RWPE1 (cell line): ENCODE measurements around the gene BRD2.
A peak's percentile ranks its signal among the peaks of the same experiment; 100 is the strongest.

ENCODE experiments used
- CTCF ChIA-PET: fragments of 350-600 bp; sonication (Branson Sonifier 250); formaldehyde crosslinking; extraction: SDS; loops from one replicate; lab custom pipeline; 2021; lab: Yijun Ruan, JAX
- POLR2A ChIA-PET: fragments of 400-600 bp; formaldehyde crosslinking; extraction: SDS; loops from one replicate; lab custom pipeline; 2020; ENCODE audit warnings: antibody characterized with exemption; ENCODE audit not compliant: low non-redundant PET; lab: Yijun Ruan, JAX
- DNase-seq: peaks from one replicate; pipeline ENCODE4 v3.0.0; 2012; ENCODE audit warnings: low spot score
- H3K27ac ChIP-seq: fragments of 450-650 bp; 2 replicates; pipeline ENCODE4 v1.5.1; 2017
- CTCF ChIP-seq: fragments of 450-650 bp; conservative IDR thresholded peaks from 2 replicates; pipeline ENCODE4 v1.5.1; 2017; ENCODE audit warnings: low read depth, mild to moderate bottlenecking

The BRD2 gene

GRCh38 chr6:32947552-32948465, 20.6 kb upstream of the BRD2 start:
- ChIA-PET POLR2A (no interaction called here), CTCF (interaction anchor here (0.5 to 0.8 kb wide), 6 partner anchors 15 to 1312 kb away, joined by 3 to 5 read pairs (median 4); no protein-coding TSS in a partner anchor)
- peak; percentile 54 for DNase-seq
- no peak overlapping the region for H3K27ac ChIP-seq
- TF ChIP-seq CTCF: peak; percentile 70

GRCh38 chr6:32949113-32949512, 19.3 kb upstream of the BRD2 start:
- CTCF ChIA-PET: no interaction called here
- DNase-seq: no peak
- TF ChIP-seq CTCF: no peak
- H3K27ac ChIP-seq: no peak overlapping the region
- POLR2A ChIA-PET: no interaction called here

- DNase-seq: no peak
- ChIA-PET POLR2A (interaction anchor here (1.0 kb wide), 1 partner anchor 56 kb away, joined by 3 read pairs; no protein-coding TSS in a partner anchor), CTCF (interaction anchor here (1.1 kb wide), 1 partner anchor 12 kb away, joined by 4 read pairs; no protein-coding TSS in a partner anchor)
- no peak overlapping the region for H3K27ac ChIP-seq
- no peak for TF ChIP-seq CTCF
These were observed 18.4 kb upstream of the BRD2 start for GRCh38 chr6:32950010-32950409.

GRCh38 chr6:32950449-32950848, 17.9 kb upstream of the BRD2 start:
- ChIA-PET POLR2A (interaction anchor here (1.0 kb wide), 1 partner anchor 56 kb away, joined by 3 read pairs; no protein-coding TSS in a partner anchor), CTCF (interaction anchor here (1.1 kb wide), 1 partner anchor 13 kb away, joined by 4 read pairs; no protein-coding TSS in a partner anchor)
- no peak for TF ChIP-seq CTCF
- no peak overlapping the region for H3K27ac ChIP-seq
- no peak for DNase-seq

GRCh38 chr6:32952817-32953739, 15.3 kb upstream of the BRD2 start, which contains the start of gene HLA-DMA:
TSS of gene HLA-DMA (minus strand) at chr6:32953097. CDS start at chr6:32953036, 61 bp downstream.
- peak; percentile 82 for DNase-seq
- POLR2A ChIA-PET: interaction anchor here (0.7 to 1.0 kb wide), 2 partner anchors 19 kb away, joined by 3 read pairs; no protein-coding TSS in a partner anchor
- H3K27ac ChIP-seq: no peak within 1 kb of the TSS

More at GRCh38 chr6:32952817-32953739, 15.3 kb upstream of the BRD2 start, which contains the start of gene HLA-DMA:
- TF ChIP-seq CTCF: 0 out of 2 replicates have a peak, but pooled peaks have one; percentile 15
- CTCF ChIA-PET: interaction anchor here (0.6 to 2.3 kb wide), 10 partner anchors 8 to 1184 kb away, joined by 3 to 13 read pairs (median 3); partner anchors contain the start of gene HLA-DMB
